HEK293 (cell line): ENCODE measurements around the gene ARHGAP5.

Experiments
- CTCF ChIA-PET: fragments of 350-600 bp; formaldehyde crosslinking; extraction: SDS; loops from one replicate; lab custom pipeline; 2021; ENCODE audit warnings: antibody characterized with exemption; lab: Yijun Ruan, JAX
- POLR2A ChIA-PET: fragments of 300-600 bp; formaldehyde crosslinking; extraction: SDS; loops from one replicate; lab custom pipeline; 2020; ENCODE audit warnings: antibody characterized with exemption, inconsistent platforms; lab: Yijun Ruan, JAX
- H3K27ac ChIP-seq: fragments of 200-500 bp; sonication (Bioruptor generic); 2 replicates; pipeline ENCODE4 v1.5.1; 2014; ENCODE audit warnings: low read depth, low read length, control low read depth, inconsistent platforms; ENCODE audit errors: extremely low read depth
- H3K36me3 ChIP-seq, 2 experiments: fragments of 200-500 bp in 1 of 2; sonication (Bioruptor generic) in 1 of 2; 1 replicate in 1 of 2; 2 replicates in 1 of 2; pipeline ENCODE4 v1.5.1; 2014 to 2017; ENCODE audit warnings: inconsistent platforms in 2 of 2, low read length in 2 of 2; ENCODE audit not compliant: control insufficient read depth in 2 of 2, insufficient read depth in 1 of 2
- H3K4me1 ChIP-seq: fragments of 200-500 bp; sonication (Bioruptor generic); 2 replicates; pipeline ENCODE4 v1.5.1; 2014; ENCODE audit warnings: mild to moderate bottlenecking, low read length, inconsistent platforms; ENCODE audit not compliant: control insufficient read depth, insufficient read depth
- H3K4me3 ChIP-seq: 2 replicates; pipeline ENCODE4 v1.5.1; 2011; ENCODE audit warnings: low read depth, mild to moderate bottlenecking, control low read depth, low read length, moderate library complexity
- H3K9me3 ChIP-seq: fragments of 200-500 bp; sonication (Bioruptor generic); 2 replicates; pipeline ENCODE4 v1.5.1; 2014; ENCODE audit warnings: low read depth, low read length, inconsistent platforms; ENCODE audit not compliant: control insufficient read depth, insufficient read depth
- ATF2 ChIP-seq: fragments of 450-650 bp; formaldehyde crosslinking; IDR thresholded peaks from 2 replicates; pipeline ENCODE4 v1.5.1; 2016; ENCODE audit warnings: missing biosample characterization, missing genetic modification characterization, low read depth
- FEZF1 ChIP-seq: fragments of 450-650 bp; formaldehyde crosslinking; IDR thresholded peaks from 2 replicates; pipeline ENCODE4 v1.5.1; 2016; ENCODE audit warnings: missing biosample characterization, missing genetic modification characterization
- HOXD13 ChIP-seq: sonication (generic); formaldehyde crosslinking; IDR thresholded peaks from 2 replicates; pipeline ENCODE4 v1.8.0; 2022; ENCODE audit warnings: missing genetic modification reagents, borderline replicate concordance
- MEIS1 ChIP-seq: sonication (generic); formaldehyde crosslinking; IDR thresholded peaks from 2 replicates; pipeline ENCODE4 v1.8.1; 2022; ENCODE audit warnings: missing genetic modification reagents, mild to moderate bottlenecking, borderline replicate concordance
- MZF1 ChIP-seq: fragments of 450-650 bp; formaldehyde crosslinking; IDR thresholded peaks from 2 replicates; pipeline ENCODE4 v1.5.1; 2017; ENCODE audit warnings: missing biosample characterization, missing genetic modification characterization, borderline replicate concordance
- PRDM6 ChIP-seq: fragments of 450-650 bp; formaldehyde crosslinking; IDR thresholded peaks from 2 replicates; pipeline ENCODE4 v1.5.1; 2017; ENCODE audit warnings: missing biosample characterization, missing genetic modification characterization
- REPIN1 ChIP-seq: fragments of 450-650 bp; formaldehyde crosslinking; IDR thresholded peaks from 2 replicates; pipeline ENCODE4 v1.5.1; 2017; ENCODE audit warnings: missing biosample characterization, missing genetic modification characterization, low read depth
- ZBTB8A ChIP-seq: fragments of 450-650 bp; formaldehyde crosslinking; IDR thresholded peaks from 2 replicates; pipeline ENCODE4 v1.5.1; 2016; ENCODE audit warnings: missing biosample characterization, missing genetic modification characterization
- ZFP37 ChIP-seq: fragments of 450-650 bp; formaldehyde crosslinking; IDR thresholded peaks from 2 replicates; pipeline ENCODE4 v1.5.1; 2016; ENCODE audit warnings: missing biosample characterization, missing genetic modification characterization
- ZFP69B ChIP-seq: fragments of 450-650 bp; formaldehyde crosslinking; IDR thresholded peaks from 2 replicates; pipeline ENCODE4 v1.5.1; 2016; ENCODE audit warnings: missing biosample characterization, missing genetic modification characterization
- ZNF10 ChIP-seq: fragments of 450-650 bp; formaldehyde crosslinking; IDR thresholded peaks from 2 replicates; pipeline ENCODE4 v1.5.1; 2017; ENCODE audit warnings: missing biosample characterization, missing genetic modification characterization
- ZNF146 ChIP-seq: fragments of 450-650 bp; formaldehyde crosslinking; IDR thresholded peaks from 2 replicates; pipeline ENCODE4 v1.5.1; 2016; ENCODE audit warnings: missing biosample characterization, missing genetic modification characterization
- ZNF23 ChIP-seq: fragments of 450-650 bp; formaldehyde crosslinking; IDR thresholded peaks from 2 replicates; pipeline ENCODE4 v1.5.1; 2016; ENCODE audit warnings: missing biosample characterization, missing genetic modification characterization, borderline replicate concordance
- ZNF561 ChIP-seq: fragments of 450-650 bp; IDR thresholded peaks from 2 replicates; pipeline ENCODE4 v1.5.1; 2018; ENCODE audit warnings: missing biosample characterization, missing genetic modification characterization, borderline replicate concordance
- ZNF571 ChIP-seq: fragments of 450-650 bp; formaldehyde crosslinking; IDR thresholded peaks from 2 replicates; pipeline ENCODE4 v1.5.0; 2017; ENCODE audit warnings: missing biosample characterization, missing genetic modification characterization
- ZNF626 ChIP-seq: fragments of 450-650 bp; sonication (Bioruptor Pico); formaldehyde crosslinking; IDR thresholded peaks from 2 replicates; pipeline ENCODE4 v1.5.1; 2018; ENCODE audit warnings: missing biosample characterization, missing genetic modification characterization, inconsistent platforms
- ZNF785 ChIP-seq: fragments of 450-650 bp; formaldehyde crosslinking; IDR thresholded peaks from 2 replicates; pipeline ENCODE4 v1.5.1; 2016; ENCODE audit warnings: missing biosample characterization, missing genetic modification characterization
- ZNF792 ChIP-seq: fragments of 450-650 bp; formaldehyde crosslinking; IDR thresholded peaks from 2 replicates; pipeline ENCODE4 v1.5.1; 2016; ENCODE audit warnings: missing biosample characterization, missing genetic modification characterization
- ZNF837 ChIP-seq: fragments of 450-650 bp; formaldehyde crosslinking; IDR thresholded peaks from 2 replicates; pipeline ENCODE4 v1.5.1; 2016; ENCODE audit warnings: missing biosample characterization, missing genetic modification characterization
- TF ChIP-seq, protein P1 (sequence below): fragments of 450-650 bp; formaldehyde crosslinking; IDR thresholded peaks from 2 replicates; pipeline ENCODE4 v1.5.1; 2016; ENCODE audit warnings: missing biosample characterization, missing genetic modification characterization, borderline replicate concordance

Gene ARHGAP5

DNA sequence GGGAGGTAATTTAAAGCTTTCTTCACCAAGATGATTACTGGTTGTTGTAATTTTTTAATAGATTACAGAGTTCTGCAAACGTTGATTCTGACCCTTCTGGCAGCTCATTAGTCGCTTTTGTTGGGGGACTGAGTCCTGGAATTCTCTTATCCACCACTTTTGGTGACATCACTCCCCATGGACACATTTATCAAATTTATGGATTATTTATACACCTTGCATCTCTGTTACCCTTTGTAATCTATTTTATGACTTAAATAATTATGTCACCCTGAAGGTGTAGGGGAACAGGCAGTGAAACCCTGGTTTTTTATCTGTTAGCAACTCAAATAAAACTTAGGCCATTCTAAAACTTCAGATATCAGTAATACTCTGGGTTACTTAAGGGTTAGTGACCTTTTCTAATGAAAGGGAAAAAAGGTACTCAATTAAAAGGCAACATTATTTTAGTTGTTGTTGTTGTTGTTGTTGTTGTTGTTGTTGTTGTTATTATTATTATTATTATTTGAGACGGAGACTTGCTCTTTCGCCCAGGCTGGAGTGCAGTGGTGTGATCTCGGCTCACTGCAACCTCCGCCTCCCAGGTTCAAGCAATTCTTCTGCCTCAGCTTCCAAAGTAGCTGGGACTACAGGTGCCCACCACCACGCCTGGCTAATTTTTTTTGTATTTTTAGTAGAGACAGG, 65.8 kb downstream of the ARHGAP5 start:
- Histone ChIP-seq H3K27ac (no peak overlapping the region), H3K4me1 (0 out of 2 replicates have a peak, but pooled peaks cover 2% of the 10 kb centered on the region), H3K9me3 (no peaks in the 10 kb centered on the region; the same call in 1 of the 2 replicates), H3K4me3 (no peak overlapping the region), H3K36me3 (peaks cover 15 to 16% of the 10 kb centered on the region in 2 experiments)
- ChIA-PET POLR2A (no interaction called here), CTCF (no interaction called here)
- TF ChIP-seq FEZF1 (tag by site-specific recombination) = no peak
- TF ChIP-seq REPIN1 (tag by site-specific recombination) = peak; percentile 94; the same call in 1 of the 2 replicates
- TF ChIP-seq ZNF626 (tag by site-specific recombination) = no peak
- no peak for TF ChIP-seq ZFP69B (tag by site-specific recombination)
- peak; percentile 55; the same call in 1 of the 2 replicates for TF ChIP-seq ATF2 (tag by site-specific recombination)
- 0 out of 2 replicates have a peak, but pooled peaks have one; percentile 9 for TF ChIP-seq PRDM6 (tag by site-specific recombination)
- no peak for TF ChIP-seq ZNF146 (tag by site-specific recombination)
- TF ChIP-seq, protein P1, sequence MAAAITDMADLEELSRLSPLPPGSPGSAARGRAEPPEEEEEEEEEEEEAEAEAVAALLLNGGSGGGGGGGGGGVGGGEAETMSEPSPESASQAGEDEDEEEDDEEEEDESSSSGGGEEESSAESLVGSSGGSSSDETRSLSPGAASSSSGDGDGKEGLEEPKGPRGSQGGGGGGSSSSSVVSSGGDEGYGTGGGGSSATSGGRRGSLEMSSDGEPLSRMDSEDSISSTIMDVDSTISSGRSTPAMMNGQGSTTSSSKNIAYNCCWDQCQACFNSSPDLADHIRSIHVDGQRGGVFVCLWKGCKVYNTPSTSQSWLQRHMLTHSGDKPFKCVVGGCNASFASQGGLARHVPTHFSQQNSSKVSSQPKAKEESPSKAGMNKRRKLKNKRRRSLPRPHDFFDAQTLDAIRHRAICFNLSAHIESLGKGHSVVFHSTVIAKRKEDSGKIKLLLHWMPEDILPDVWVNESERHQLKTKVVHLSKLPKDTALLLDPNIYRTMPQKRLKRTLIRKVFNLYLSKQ (tag by site-specific recombination) = no peak
- TF ChIP-seq MZF1 (tag by site-specific recombination) = no peak
- TF ChIP-seq ZNF23 (tag by site-specific recombination) = no peak
- TF ChIP-seq ZNF571 = no peak
- TF ChIP-seq ZNF837 (tag by site-specific recombination) = no peak
- no peak for TF ChIP-seq ZFP37 (tag by site-specific recombination)
- no peak for TF ChIP-seq MEIS1 (CRISPR knock-in tag)
- TF ChIP-seq HOXD13 (CRISPR knock-in tag) = no peak
- TF ChIP-seq ZNF561 = no peak
- no peak for TF ChIP-seq ZBTB8A

GRCh38 chr14:32150392-32150791, 73.3 kb downstream of the ARHGAP5 start:
- Histone ChIP-seq H3K9me3 (no peaks in the 10 kb centered on the region), H3K4me1 (no peaks in the 10 kb centered on the region), H3K4me3 (no peak overlapping the region), H3K36me3 (peaks cover 35 to 57% of the 10 kb centered on the region in 2 experiments), H3K27ac (no peak overlapping the region)
- POLR2A ChIA-PET = no interaction called here
- TF ChIP-seq ZNF785 (tag by site-specific recombination) = no peak
- no peak for TF ChIP-seq ZNF792 (tag by site-specific recombination)
- TF ChIP-seq ZNF10 (tag by site-specific recombination) = peak; percentile 83
- CTCF ChIA-PET = interaction anchor here (0.6 kb wide), 1 partner anchor 62 kb away, joined by 3 read pairs; no protein-coding TSS in a partner anchor
